ENCODE measurements around the gene TCAIM. TPM values are rescaled to one million over a fixed set of nuclear protein-coding genes. Genes with fewer than 3 reads are reported as not detected.

Gene TCAIM
- total and polyA plus RNA-seq, 2 experiments from 2014 or later = 10.3 to 26.0 TPM

DNA sequence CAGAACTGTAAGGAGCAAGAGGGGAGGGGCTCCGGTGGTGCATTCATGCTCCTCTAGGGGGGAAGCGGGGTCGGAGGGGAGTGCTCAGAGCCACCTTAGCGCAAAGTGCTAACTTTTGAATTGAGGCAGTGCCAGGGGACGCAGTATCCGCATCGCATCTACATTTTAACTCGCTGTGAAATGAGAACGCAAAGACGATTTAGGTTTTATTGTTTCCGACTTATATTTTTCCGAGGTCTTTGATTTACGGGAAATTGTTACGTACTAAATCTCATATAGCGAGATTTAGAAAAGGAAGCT is 212 bp downstream of the TCAIM start:
- H3K4me1 Mint-ChIP-seq = peaks cover 16% of the 10 kb centered on the region

More for the DNA sequence above, 212 bp downstream of the TCAIM start:
- H3K4me3 ChIP-seq = peak overlapping the region; percentile 70
- DNase-seq (ENCODE audit: low spot score) (no peak), ATAC-seq (no peak)
- H3K27ac ChIP-seq (ENCODE audit: low read depth) = peak overlapping the region; percentile 75
- peak overlapping the region; percentile 81 for H3K4me3 Mint-ChIP-seq
- 0 out of 2 replicates have a peak, but pooled peaks cover 3% of the 10 kb centered on the region for H3K4me1 ChIP-seq (ENCODE audit: insufficient read depth)
- peak overlapping the region; percentile 87 for H3K4me2 ChIP-seq
- peaks cover 7% of the 10 kb centered on the region for H3K27me3 Mint-ChIP-seq (ENCODE audit: insufficient read depth, low read depth, poor library complexity)
- peaks cover 6% of the 10 kb centered on the region; the same call in 2 of the 3 replicates for H3K36me3 Mint-ChIP-seq (ENCODE audit: low read depth)
- TF ChIP-seq EZH2 (IDR thresholded peaks at IDR 0.05; ENCODE audit: low read depth, unreplicated experiment) (no peak), CREB1 (CRISPR knock-in tag; IDR thresholded peaks at IDR 0.05; ENCODE audit: low read depth) (no peak), JUNB (IDR thresholded peaks at IDR 0.05; ENCODE audit: unreplicated experiment) (no peak), EZH2phosphoT487 (IDR thresholded peaks at IDR 0.05; ENCODE audit: unreplicated experiment) (no peak), ZNF331 (CRISPR knock-in tag; IDR thresholded peaks at IDR 0.05; ENCODE audit: low read depth) (no peak), STAT1 (IDR thresholded peaks at IDR 0.05; ENCODE audit: unreplicated experiment) (no peak), NANOG (IDR thresholded peaks at IDR 0.05; ENCODE audit: borderline replicate concordance) (no peak), POLR2AphosphoS5 (IDR thresholded peaks at IDR 0.05; ENCODE audit: low read depth) (no peak), ZNF114 (CRISPR knock-in tag; IDR thresholded peaks at IDR 0.05) (no peak)
- TF ChIP-seq, protein P1, sequence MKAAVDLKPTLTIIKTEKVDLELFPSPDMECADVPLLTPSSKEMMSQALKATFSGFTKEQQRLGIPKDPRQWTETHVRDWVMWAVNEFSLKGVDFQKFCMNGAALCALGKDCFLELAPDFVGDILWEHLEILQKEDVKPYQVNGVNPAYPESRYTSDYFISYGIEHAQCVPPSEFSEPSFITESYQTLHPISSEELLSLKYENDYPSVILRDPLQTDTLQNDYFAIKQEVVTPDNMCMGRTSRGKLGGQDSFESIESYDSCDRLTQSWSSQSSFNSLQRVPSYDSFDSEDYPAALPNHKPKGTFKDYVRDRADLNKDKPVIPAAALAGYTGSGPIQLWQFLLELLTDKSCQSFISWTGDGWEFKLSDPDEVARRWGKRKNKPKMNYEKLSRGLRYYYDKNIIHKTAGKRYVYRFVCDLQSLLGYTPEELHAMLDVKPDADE (IDR thresholded peaks at IDR 0.05) = no peak
- TF ChIP-seq, protein P2, sequence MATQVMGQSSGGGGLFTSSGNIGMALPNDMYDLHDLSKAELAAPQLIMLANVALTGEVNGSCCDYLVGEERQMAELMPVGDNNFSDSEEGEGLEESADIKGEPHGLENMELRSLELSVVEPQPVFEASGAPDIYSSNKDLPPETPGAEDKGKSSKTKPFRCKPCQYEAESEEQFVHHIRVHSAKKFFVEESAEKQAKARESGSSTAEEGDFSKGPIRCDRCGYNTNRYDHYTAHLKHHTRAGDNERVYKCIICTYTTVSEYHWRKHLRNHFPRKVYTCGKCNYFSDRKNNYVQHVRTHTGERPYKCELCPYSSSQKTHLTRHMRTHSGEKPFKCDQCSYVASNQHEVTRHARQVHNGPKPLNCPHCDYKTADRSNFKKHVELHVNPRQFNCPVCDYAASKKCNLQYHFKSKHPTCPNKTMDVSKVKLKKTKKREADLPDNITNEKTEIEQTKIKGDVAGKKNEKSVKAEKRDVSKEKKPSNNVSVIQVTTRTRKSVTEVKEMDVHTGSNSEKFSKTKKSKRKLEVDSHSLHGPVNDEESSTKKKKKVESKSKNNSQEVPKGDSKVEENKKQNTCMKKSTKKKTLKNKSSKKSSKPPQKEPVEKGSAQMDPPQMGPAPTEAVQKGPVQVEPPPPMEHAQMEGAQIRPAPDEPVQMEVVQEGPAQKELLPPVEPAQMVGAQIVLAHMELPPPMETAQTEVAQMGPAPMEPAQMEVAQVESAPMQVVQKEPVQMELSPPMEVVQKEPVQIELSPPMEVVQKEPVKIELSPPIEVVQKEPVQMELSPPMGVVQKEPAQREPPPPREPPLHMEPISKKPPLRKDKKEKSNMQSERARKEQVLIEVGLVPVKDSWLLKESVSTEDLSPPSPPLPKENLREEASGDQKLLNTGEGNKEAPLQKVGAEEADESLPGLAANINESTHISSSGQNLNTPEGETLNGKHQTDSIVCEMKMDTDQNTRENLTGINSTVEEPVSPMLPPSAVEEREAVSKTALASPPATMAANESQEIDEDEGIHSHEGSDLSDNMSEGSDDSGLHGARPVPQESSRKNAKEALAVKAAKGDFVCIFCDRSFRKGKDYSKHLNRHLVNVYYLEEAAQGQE (IDR thresholded peaks at IDR 0.05; ENCODE audit: unreplicated experiment) = no peak
- TF ChIP-seq, protein P3, sequence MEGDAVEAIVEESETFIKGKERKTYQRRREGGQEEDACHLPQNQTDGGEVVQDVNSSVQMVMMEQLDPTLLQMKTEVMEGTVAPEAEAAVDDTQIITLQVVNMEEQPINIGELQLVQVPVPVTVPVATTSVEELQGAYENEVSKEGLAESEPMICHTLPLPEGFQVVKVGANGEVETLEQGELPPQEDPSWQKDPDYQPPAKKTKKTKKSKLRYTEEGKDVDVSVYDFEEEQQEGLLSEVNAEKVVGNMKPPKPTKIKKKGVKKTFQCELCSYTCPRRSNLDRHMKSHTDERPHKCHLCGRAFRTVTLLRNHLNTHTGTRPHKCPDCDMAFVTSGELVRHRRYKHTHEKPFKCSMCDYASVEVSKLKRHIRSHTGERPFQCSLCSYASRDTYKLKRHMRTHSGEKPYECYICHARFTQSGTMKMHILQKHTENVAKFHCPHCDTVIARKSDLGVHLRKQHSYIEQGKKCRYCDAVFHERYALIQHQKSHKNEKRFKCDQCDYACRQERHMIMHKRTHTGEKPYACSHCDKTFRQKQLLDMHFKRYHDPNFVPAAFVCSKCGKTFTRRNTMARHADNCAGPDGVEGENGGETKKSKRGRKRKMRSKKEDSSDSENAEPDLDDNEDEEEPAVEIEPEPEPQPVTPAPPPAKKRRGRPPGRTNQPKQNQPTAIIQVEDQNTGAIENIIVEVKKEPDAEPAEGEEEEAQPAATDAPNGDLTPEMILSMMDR (conservative IDR thresholded peaks at IDR 0.05; ENCODE audit: low read depth in 2 of 2) = no peak
- TF ChIP-seq, protein P4, sequence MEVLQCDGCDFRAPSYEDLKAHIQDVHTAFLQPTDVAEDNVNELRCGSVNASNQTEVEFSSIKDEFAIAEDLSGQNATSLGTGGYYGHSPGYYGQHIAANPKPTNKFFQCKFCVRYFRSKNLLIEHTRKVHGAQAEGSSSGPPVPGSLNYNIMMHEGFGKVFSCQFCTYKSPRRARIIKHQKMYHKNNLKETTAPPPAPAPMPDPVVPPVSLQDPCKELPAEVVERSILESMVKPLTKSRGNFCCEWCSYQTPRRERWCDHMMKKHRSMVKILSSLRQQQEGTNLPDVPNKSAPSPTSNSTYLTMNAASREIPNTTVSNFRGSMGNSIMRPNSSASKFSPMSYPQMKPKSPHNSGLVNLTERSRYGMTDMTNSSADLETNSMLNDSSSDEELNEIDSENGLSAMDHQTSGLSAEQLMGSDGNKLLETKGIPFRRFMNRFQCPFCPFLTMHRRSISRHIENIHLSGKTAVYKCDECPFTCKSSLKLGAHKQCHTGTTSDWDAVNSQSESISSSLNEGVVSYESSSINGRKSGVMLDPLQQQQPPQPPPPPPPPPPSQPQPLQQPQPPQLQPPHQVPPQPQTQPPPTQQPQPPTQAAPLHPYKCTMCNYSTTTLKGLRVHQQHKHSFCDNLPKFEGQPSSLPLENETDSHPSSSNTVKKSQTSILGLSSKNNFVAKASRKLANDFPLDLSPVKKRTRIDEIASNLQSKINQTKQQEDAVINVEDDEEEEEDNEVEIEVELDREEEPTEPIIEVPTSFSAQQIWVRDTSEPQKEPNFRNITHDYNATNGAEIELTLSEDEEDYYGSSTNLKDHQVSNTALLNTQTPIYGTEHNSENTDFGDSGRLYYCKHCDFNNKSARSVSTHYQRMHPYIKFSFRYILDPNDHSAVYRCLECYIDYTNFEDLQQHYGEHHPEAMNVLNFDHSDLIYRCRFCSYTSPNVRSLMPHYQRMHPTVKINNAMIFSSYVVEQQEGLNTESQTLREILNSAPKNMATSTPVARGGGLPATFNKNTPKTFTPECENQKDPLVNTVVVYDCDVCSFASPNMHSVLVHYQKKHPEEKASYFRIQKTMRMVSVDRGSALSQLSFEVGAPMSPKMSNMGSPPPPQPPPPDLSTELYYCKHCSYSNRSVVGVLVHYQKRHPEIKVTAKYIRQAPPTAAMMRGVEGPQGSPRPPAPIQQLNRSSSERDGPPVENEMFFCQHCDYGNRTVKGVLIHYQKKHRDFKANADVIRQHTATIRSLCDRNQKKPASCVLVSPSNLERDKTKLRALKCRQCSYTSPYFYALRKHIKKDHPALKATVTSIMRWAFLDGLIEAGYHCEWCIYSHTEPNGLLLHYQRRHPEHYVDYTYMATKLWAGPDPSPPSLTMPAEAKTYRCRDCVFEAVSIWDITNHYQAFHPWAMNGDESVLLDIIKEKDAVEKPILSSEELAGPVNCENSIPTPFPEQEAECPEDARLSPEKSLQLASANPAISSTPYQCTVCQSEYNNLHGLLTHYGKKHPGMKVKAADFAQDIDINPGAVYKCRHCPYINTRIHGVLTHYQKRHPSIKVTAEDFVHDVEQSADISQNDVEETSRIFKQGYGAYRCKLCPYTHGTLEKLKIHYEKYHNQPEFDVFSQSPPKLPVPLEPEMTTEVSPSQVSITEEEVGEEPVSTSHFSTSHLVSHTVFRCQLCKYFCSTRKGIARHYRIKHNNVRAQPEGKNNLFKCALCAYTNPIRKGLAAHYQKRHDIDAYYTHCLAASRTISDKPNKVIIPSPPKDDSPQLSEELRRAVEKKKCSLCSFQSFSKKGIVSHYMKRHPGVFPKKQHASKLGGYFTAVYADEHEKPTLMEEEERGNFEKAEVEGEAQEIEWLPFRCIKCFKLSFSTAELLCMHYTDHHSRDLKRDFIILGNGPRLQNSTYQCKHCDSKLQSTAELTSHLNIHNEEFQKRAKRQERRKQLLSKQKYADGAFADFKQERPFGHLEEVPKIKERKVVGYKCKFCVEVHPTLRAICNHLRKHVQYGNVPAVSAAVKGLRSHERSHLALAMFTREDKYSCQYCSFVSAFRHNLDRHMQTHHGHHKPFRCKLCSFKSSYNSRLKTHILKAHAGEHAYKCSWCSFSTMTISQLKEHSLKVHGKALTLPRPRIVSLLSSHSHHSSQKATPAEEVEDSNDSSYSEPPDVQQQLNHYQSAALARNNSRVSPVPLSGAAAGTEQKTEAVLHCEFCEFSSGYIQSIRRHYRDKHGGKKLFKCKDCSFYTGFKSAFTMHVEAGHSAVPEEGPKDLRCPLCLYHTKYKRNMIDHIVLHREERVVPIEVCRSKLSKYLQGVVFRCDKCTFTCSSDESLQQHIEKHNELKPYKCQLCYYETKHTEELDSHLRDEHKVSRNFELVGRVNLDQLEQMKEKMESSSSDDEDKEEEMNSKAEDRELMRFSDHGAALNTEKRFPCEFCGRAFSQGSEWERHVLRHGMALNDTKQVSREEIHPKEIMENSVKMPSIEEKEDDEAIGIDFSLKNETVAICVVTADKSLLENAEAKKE (CRISPR knock-in tag; IDR thresholded peaks at IDR 0.05) = no peak
- H3K79me2 ChIP-seq (replicated peaks; ENCODE audit: insufficient read depth) = peaks cover 25% of the 10 kb centered on the region
- peak overlapping the region; percentile 9; the same call in 1 of the 2 replicates for H2AFZ ChIP-seq
- H3K27ac Mint-ChIP-seq = peak overlapping the region; percentile 97
- no peaks in the 10 kb centered on the region for H3F3A ChIP-seq (replicated peaks; ENCODE audit: low read depth)
- no peaks in the 10 kb centered on the region for H4K20me1 ChIP-seq (replicated peaks; ENCODE audit: insufficient read depth)
- no peaks in the 10 kb centered on the region for H3K36me3 ChIP-seq (ENCODE audit: insufficient read depth)
- H3K27me3 ChIP-seq (ENCODE audit: insufficient read depth) = no peaks in the 10 kb centered on the region
- no peaks in the 10 kb centered on the region for H3K9me3 Mint-ChIP-seq
- H3K9me2 ChIP-seq (ENCODE audit: insufficient read depth) = no peaks in the 10 kb centered on the region

Data from GM23338 (cell line).